Left ventricle myocardium inferior (tissue), 1 donor: Measurements from ENCODE around the gene GOLGA8J. TPM values are rescaled to one million over a fixed set of nuclear protein-coding genes. Genes with fewer than 3 reads are reported as not detected.
"Not testable (repeated sequence)": the region's sequence is repeated elsewhere in the genome, so short reads cannot be mapped to it uniquely, and the experiment has no call there.

ENCODE experiments used
- DNase-seq: peaks from one replicate; pipeline ENCODE4 v3.0.0-alpha.2; 2020
- H3K27ac ChIP-seq: fragments of 200-600 bp; replicated peaks from 2 replicates; pipeline ENCODE4 v1.8.0; 2021
- H3K27me3 ChIP-seq: fragments of 200-600 bp; 2 replicates; pipeline ENCODE4 v1.8.0; 2021; ENCODE audit warnings: low read depth
- H3K36me3 ChIP-seq: fragments of 200-600 bp; 2 replicates; pipeline ENCODE4 v1.8.0; 2021
- H3K4me1 ChIP-seq: fragments of 200-600 bp; 2 replicates; pipeline ENCODE4 v1.8.0; 2021
- H3K4me3 ChIP-seq: fragments of 200-600 bp; 2 replicates; pipeline ENCODE4 v1.8.0; 2021; ENCODE audit warnings: mild to moderate bottlenecking, moderate library complexity
- H3K9me3 ChIP-seq: fragments of 200-600 bp; replicated peaks from 2 replicates; pipeline ENCODE4 v1.8.0; 2021
- intact Hi-C: fragments of 100-400 bp; cut with micrococcal nuclease; formaldehyde crosslinking; loops from one replicate; pipeline ENCODE4 v1.11.0; 2022
- long read RNA-seq: library from polyadenylated mRNA; unstranded; transcript quantifications from one replicate; pipeline ENCODE4 v2.0.0, GENCODE V29; 2021
- total RNA-seq: library from RNA; stranded (reverse); fragmentation: NEBNext Ultra II Directional; extraction: Animal tissue kit (Norgen Biotek cat#: 25700); gene quantifications from one replicate; pipeline ENCODE4 v1.2.1, GENCODE V29; 2021
- TF ChIP-seq, protein P1 (sequence below): fragments of 200-600 bp; IDR thresholded peaks from 2 replicates; pipeline ENCODE4 v1.8.0; 2021; ENCODE audit warnings: antibody characterized with exemption, mild to moderate bottlenecking, borderline replicate concordance
- donor health status: DM: no; HTN: yes; CAD: no; lungs with severe emphysema.

The GOLGA8J gene, protein sequence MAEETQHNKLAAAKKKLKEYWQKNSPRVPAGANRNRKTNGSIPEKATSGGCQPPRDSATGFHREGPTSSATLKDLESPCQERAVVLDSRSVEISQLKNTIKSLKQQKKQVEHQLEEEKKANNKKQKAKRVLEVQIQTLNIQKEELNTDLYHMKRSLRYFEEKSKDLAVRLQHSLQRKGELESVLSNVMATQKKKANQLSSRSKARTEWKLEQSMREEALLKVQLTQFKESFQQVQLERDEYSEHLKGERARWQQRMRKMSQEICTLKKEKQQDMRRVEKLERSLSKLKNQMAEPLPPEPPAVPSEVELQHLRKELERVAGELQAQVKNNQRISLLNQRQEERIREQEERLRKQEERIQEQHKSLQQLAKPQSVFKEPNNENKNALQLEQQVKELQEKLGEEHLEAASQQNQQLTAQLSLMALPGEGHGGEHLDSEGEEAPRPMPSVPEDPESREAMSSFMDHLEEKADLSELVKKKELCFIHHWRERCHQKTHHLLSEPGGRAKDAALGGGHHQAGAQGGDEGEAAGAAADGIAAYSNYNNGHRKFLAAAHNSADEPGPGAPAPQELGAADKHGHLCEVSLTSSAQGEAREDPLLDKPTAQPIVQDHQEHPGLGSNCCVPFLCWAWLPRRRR
- 0.41 TPM for total RNA-seq
- long read RNA-seq: 0 reads

DNA sequence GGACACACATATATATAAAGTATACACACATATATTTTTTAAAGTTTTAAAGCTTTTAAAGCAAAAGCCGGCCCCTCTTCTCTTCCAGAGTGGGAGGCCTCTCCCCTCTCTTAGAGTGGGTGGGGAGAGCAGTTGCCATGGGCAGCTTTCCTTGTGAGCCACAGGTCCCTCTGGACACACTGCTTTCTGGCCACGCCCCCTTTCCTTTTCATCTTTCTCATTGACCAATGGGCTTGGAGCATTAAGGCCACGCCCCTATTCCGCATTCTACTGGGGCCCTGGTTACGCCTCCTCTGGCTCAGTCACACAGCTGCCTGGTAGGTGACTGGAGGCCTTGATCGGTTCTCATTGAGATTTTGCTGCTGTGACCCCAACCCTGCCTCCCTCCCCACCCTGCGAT, at the start of gene GOLGA8J:
GOLGA8J (plus strand) TSS at position 301 of the 400 bp plus-strand sequence; CDS start at position 399, 98 bp downstream.
- intact Hi-C loops: not testable (repeated sequence)

DNA sequence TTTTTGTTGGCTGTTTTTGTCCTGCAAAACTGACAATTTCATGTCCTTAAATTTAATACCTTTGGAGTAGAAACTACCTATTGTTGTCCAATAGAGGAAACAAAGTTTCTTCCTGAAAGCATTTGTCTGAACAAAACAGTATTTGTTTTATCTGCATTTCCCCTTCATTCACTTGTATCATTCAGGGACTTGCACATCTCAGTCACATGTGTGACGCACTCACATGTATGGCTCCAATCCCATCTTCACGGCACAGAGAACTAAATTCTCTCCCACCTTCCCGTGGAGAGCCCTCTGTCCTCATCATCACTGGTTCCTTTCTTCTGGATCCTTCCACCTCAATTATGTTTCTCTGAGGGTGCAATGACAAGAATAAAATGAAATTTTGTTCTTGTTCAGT, 49.5 kb upstream of the GOLGA8J start:
- H3K27me3 ChIP-seq: no peaks in the 10 kb centered on the region
- H3K4me1 ChIP-seq: no peaks in the 10 kb centered on the region
- H3K9me3 ChIP-seq: peaks cover 17% of the 10 kb centered on the region
- DNase-seq: no peak
- TF ChIP-seq, protein P1, sequence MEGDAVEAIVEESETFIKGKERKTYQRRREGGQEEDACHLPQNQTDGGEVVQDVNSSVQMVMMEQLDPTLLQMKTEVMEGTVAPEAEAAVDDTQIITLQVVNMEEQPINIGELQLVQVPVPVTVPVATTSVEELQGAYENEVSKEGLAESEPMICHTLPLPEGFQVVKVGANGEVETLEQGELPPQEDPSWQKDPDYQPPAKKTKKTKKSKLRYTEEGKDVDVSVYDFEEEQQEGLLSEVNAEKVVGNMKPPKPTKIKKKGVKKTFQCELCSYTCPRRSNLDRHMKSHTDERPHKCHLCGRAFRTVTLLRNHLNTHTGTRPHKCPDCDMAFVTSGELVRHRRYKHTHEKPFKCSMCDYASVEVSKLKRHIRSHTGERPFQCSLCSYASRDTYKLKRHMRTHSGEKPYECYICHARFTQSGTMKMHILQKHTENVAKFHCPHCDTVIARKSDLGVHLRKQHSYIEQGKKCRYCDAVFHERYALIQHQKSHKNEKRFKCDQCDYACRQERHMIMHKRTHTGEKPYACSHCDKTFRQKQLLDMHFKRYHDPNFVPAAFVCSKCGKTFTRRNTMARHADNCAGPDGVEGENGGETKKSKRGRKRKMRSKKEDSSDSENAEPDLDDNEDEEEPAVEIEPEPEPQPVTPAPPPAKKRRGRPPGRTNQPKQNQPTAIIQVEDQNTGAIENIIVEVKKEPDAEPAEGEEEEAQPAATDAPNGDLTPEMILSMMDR: no peak
- H3K36me3 ChIP-seq: no peaks in the 10 kb centered on the region
- H3K4me3 ChIP-seq: no peak overlapping the region
- intact Hi-C loops: no loop called here
- H3K27ac ChIP-seq: no peak overlapping the region

More for the DNA sequence above, at the start of gene GOLGA8J:
- not testable (repeated sequence) for DNase-seq, H3K9me3 ChIP-seq, H3K36me3 ChIP-seq, H3K4me1 ChIP-seq, H3K4me3 ChIP-seq, H3K27ac ChIP-seq, H3K27me3 ChIP-seq

DNA sequence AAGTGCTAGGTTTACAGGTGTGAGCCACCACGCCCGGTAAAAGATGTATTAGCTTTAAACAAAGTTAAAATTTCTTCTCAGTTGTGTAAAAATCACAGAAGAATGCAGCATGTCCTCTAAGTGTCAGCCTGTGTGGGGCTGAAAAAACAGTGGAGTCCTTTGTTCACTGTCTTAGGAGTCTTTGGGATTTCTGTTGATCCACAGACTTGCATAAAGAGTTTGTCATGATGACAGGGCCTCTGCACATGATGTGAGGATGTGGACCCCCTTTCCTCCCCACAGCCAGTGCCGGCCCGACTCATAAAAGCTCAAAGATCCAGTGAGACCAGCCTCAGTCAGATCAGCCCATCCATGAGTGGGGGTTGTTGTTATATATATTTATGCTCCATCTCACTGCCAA, 49.0 kb upstream of the GOLGA8J start:
- H3K9me3 ChIP-seq: peaks cover 21% of the 10 kb centered on the region
- no peaks in the 10 kb centered on the region for H3K4me1 ChIP-seq
- intact Hi-C loops: no loop called here
- H3K36me3 ChIP-seq: no peaks in the 10 kb centered on the region
- TF ChIP-seq, protein P1: no peak
- H3K27ac ChIP-seq: no peak overlapping the region
- H3K4me3 ChIP-seq: no peak overlapping the region
- H3K27me3 ChIP-seq: no peaks in the 10 kb centered on the region
- DNase-seq: no peak

DNA sequence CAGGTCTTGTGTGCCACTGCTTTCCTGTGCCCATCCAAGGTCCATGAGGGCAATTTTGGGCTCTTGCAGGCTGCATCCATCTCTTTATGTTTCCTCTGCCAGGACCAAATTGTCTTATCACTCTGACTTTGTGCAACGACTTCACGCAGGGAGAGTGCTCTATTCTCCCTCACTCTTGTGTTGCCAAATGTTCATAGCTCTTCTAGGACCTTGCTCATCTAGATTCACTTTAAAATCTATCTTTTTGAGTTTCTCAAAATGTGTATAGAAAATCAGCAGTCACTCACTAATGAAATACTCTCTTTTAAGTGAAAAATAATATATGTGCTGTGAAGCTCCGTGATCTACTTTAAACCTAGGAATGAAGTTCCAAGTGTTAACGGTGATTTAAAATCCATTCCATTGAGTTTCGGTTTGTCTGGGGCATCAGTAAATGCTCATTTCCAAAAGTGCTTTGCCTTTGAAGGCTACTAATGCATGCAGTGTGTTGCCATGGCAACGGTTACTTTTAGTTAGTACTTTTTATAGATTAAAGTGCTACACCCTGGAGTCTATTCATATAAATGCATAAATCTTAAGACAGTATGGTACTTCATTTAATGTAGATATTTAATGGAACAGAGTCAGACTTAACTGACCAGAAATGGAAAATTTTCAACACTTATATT, 46.6 kb upstream of the GOLGA8J start:
- H3K9me3 ChIP-seq: peaks cover 10% of the 10 kb centered on the region
- intact Hi-C loops: no loop called here
- H3K4me3 ChIP-seq: no peak overlapping the region
- TF ChIP-seq, protein P1: no peak
- no peaks in the 10 kb centered on the region for H3K36me3 ChIP-seq
- no peak overlapping the region for H3K27ac ChIP-seq
- no peak for DNase-seq
- H3K27me3 ChIP-seq: no peaks in the 10 kb centered on the region
- H3K4me1 ChIP-seq: peaks cover 9% of the 10 kb centered on the region

DNA sequence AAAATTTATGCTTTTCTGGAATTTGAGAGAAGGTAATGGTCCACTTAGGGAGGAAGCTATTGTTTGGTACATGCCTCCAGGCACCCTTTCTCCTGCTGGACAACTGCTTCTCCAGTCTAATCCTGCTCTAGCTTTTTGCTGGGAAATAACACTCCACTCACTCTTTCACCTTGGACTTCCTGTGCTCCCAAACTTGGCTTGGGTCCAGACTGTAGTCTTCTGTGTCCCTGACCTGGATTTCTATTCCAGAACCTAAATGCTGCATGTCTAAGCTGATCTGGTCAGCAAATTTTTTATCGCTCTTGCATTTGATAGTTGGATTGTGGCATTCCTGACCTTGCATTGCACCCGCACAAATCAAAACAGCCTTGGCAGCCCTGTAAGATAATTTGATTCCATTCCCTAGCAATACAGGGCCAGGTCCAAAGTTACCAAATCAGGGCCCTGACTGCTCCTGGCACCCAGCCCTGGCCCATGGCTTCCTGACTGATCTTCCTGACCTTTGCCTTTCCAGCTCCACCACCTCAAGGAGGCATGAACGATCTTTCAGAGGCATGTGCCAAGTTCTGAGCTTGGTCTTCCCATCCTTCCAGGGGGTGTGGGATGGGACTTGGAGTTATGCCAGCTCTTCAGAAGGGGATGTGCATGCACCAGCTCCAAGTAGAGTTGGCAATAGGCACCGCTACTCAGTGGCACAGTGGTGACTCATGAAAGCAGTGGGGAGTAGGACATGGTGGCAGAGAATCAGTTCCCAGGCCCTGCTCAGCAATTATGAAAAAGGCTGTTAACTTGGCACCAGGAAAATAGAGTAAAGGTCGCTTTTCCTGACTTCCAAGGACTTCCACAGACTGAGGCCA, 43.9 kb upstream of the GOLGA8J start:
- no peak overlapping the region for H3K4me3 ChIP-seq
- DNase-seq: no peak
- intact Hi-C loops: no loop called here
- TF ChIP-seq, protein P1: no peak
- H3K9me3 ChIP-seq: peaks cover 10% of the 10 kb centered on the region
- H3K27ac ChIP-seq: no peak overlapping the region
- H3K27me3 ChIP-seq: no peaks in the 10 kb centered on the region
- H3K4me1 ChIP-seq: peaks cover 9% of the 10 kb centered on the region
- H3K36me3 ChIP-seq: no peaks in the 10 kb centered on the region
